ENCODE results near the gene GAB3. TPM values are rescaled to one million over a fixed set of nuclear protein-coding genes. Genes with fewer than 3 reads are reported as not detected.

The GAB3 gene
- total and polyA plus RNA-seq, 2 donors (not counting 1 experiment from before 2014, with no cell fraction given) = 2.8 to 4.1 TPM

DNA sequence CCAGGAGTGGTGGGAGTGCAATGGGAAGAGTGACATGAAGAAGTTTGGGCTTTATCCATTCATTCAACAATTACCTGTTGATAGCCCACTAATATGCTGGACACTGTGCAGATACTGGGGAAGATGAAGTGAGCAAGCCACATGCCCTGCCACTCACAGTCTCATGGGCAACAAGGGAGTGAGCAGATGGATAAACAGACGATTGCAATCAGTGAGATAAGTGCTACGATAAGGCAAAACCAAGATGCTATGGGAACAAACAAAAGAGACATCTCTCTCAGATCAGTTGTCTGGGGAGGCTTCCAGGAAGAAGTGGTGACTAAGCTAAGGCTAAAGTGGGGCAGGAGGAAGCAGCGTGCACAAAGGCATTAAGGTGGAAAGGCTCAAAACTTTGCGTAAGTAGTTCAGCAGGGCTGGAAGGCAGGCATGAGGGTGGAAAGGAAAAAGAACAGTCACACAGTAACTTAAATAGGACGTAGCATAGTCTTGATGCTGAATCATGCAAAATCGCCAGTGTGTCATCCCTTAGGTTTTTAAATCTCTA, 31.7 kb downstream of the GAB3 start:
- Histone ChIP-seq H4K20me1 (ENCODE audit: control insufficient read depth, extremely low read depth, insufficient read depth, low read length) (no peaks in the 10 kb centered on the region), H3K4me3 (replicated peaks in 1 of 4; ENCODE audit: control extremely low read depth in 1 of 4, insufficient read depth in 1 of 4, low read depth in 3 of 4, low read length in 4 of 4) (no peak overlapping the region), H3K36me3 (ENCODE audit: control insufficient read depth, insufficient read depth, low read length) (no peaks in the 10 kb centered on the region), H3K27me3 (ENCODE audit: control insufficient read depth, insufficient read depth, low read length) (no peaks in the 10 kb centered on the region), H3K79me2 (ENCODE audit: control insufficient read depth, insufficient read depth, low read length) (no peaks in the 10 kb centered on the region), H3K9ac (ENCODE audit: insufficient read depth, low read length) (no peak overlapping the region), H3K27ac (ENCODE audit: insufficient read depth, low read length) (no peak overlapping the region), H3K9me3 (ENCODE audit: control insufficient read depth, insufficient read depth, low read depth, low read length) (no peaks in the 10 kb centered on the region), H3K4me1 (ENCODE audit: control insufficient read depth, extremely low read depth, insufficient read depth, low read length) (no peaks in the 10 kb centered on the region), H3K4me2 (ENCODE audit: extremely low read depth, insufficient read depth, low read length) (no peak overlapping the region), H2AFZ (ENCODE audit: low read length) (no peak overlapping the region)
- DNase-seq (ENCODE audit: low read depth in 2 of 2) = peak; percentile 72 to 84
- no peak for TF ChIP-seq EZH2 (IDR thresholded peaks at IDR 0.05; ENCODE audit: low read length, missing control alignments)

DNA sequence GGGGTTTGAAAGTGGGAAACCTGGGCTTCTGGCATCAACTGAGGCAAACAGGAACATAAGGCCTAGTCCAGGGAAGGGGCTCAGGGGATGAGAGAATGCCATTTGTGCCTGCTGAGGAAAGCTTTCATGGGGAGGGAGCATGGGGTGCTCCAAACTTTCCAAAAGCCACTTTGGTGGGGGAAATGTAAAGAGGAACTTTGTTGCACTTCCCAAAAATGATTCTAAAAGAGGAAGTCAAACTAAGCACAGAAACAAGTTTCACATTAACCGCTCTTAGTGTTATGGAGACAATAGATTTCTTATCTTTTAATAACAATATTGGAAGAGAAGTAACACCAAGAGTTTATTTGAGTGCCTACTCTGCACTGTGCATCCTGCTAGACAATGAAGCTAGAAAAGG, 32.3 kb downstream of the GAB3 start:
- Histone ChIP-seq H3K27ac (ENCODE audit: insufficient read depth, low read length) (no peak overlapping the region), H3K4me2 (ENCODE audit: extremely low read depth, insufficient read depth, low read length) (no peak overlapping the region), H3K36me3 (ENCODE audit: control insufficient read depth, insufficient read depth, low read length) (no peaks in the 10 kb centered on the region), H3K4me3 (replicated peaks in 1 of 4; ENCODE audit: control extremely low read depth in 1 of 4, insufficient read depth in 1 of 4, low read depth in 3 of 4, low read length in 4 of 4) (no peak overlapping the region), H4K20me1 (ENCODE audit: control insufficient read depth, extremely low read depth, insufficient read depth, low read length) (no peaks in the 10 kb centered on the region), H3K79me2 (ENCODE audit: control insufficient read depth, insufficient read depth, low read length) (no peaks in the 10 kb centered on the region), H2AFZ (ENCODE audit: low read length) (no peak overlapping the region), H3K27me3 (ENCODE audit: control insufficient read depth, insufficient read depth, low read length) (no peaks in the 10 kb centered on the region), H3K9me3 (ENCODE audit: control insufficient read depth, insufficient read depth, low read depth, low read length) (no peaks in the 10 kb centered on the region), H3K9ac (ENCODE audit: insufficient read depth, low read length) (no peak overlapping the region), H3K4me1 (ENCODE audit: control insufficient read depth, extremely low read depth, insufficient read depth, low read length) (no peaks in the 10 kb centered on the region)
- no peak for DNase-seq (ENCODE audit: low read depth in 2 of 2)
- TF ChIP-seq EZH2 (IDR thresholded peaks at IDR 0.05; ENCODE audit: low read length, missing control alignments) = no peak
- TF ChIP-seq, protein P1, sequence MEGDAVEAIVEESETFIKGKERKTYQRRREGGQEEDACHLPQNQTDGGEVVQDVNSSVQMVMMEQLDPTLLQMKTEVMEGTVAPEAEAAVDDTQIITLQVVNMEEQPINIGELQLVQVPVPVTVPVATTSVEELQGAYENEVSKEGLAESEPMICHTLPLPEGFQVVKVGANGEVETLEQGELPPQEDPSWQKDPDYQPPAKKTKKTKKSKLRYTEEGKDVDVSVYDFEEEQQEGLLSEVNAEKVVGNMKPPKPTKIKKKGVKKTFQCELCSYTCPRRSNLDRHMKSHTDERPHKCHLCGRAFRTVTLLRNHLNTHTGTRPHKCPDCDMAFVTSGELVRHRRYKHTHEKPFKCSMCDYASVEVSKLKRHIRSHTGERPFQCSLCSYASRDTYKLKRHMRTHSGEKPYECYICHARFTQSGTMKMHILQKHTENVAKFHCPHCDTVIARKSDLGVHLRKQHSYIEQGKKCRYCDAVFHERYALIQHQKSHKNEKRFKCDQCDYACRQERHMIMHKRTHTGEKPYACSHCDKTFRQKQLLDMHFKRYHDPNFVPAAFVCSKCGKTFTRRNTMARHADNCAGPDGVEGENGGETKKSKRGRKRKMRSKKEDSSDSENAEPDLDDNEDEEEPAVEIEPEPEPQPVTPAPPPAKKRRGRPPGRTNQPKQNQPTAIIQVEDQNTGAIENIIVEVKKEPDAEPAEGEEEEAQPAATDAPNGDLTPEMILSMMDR (conservative IDR thresholded peaks at IDR 0.05 in 1 of 2, IDR thresholded peaks at IDR 0.05 in 1 of 2; ENCODE audit: low read depth in 1 of 2, low read length in 2 of 2) = no peak

DNA sequence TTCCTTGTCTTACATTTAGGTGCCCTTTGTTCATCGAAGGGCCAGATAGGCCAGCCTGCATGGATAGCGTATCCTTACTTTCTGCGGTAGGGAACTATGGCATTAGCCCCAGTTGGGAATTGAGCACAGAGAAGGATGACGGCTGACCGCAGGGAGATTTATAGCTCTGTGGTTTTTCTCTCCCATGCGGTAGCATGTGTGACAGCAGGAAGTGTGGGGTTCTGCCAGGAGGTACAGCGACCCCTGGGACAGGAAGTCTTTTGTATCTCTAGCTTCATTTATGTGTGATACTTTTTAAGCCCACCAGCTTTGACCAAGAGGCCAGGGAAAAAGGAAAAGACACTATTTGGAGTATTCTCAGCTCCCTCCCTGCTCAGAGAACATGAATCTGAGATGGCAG, 33.1 kb downstream of the GAB3 start:
- no peak overlapping the region for H3K27ac ChIP-seq (ENCODE audit: insufficient read depth, low read length)
- H3K4me3 ChIP-seq (replicated peaks in 1 of 4; ENCODE audit: control extremely low read depth in 1 of 4, insufficient read depth in 1 of 4, low read depth in 3 of 4, low read length in 4 of 4) = no peak overlapping the region
- H3K36me3 ChIP-seq (ENCODE audit: control insufficient read depth, insufficient read depth, low read length) = no peaks in the 10 kb centered on the region
- H3K4me1 ChIP-seq (ENCODE audit: control insufficient read depth, extremely low read depth, insufficient read depth, low read length) = no peaks in the 10 kb centered on the region
- no peaks in the 10 kb centered on the region for H4K20me1 ChIP-seq (ENCODE audit: control insufficient read depth, extremely low read depth, insufficient read depth, low read length)
- TF ChIP-seq, protein P1 (conservative IDR thresholded peaks at IDR 0.05 in 1 of 2, IDR thresholded peaks at IDR 0.05 in 1 of 2; ENCODE audit: low read depth in 1 of 2, low read length in 2 of 2) = peak in 1 of 2 donors; percentile 17
- TF ChIP-seq EZH2 (IDR thresholded peaks at IDR 0.05; ENCODE audit: low read length, missing control alignments) = no peak
- peak; percentile 74 to 84 for DNase-seq (ENCODE audit: low read depth in 2 of 2)
- no peaks in the 10 kb centered on the region for H3K79me2 ChIP-seq (ENCODE audit: control insufficient read depth, insufficient read depth, low read length)
- H3K27me3 ChIP-seq (ENCODE audit: control insufficient read depth, insufficient read depth, low read length) = no peaks in the 10 kb centered on the region
- H3K9ac ChIP-seq (ENCODE audit: insufficient read depth, low read length) = no peak overlapping the region
- H3K9me3 ChIP-seq (ENCODE audit: control insufficient read depth, insufficient read depth, low read depth, low read length) = no peaks in the 10 kb centered on the region
- peak overlapping the region; percentile 13 for H3K4me2 ChIP-seq (ENCODE audit: extremely low read depth, insufficient read depth, low read length)
- H2AFZ ChIP-seq (ENCODE audit: low read length) = no peak overlapping the region

Data from fibroblast of lung (primary cell).